NCI-H146 treated with DMSO at 0.1 percent for 48 hours (cell line): ENCODE data around the gene DOK5.

ENCODE experiments used
- DNase-seq: peaks from one replicate; lab custom pipeline; 2025; ENCODE audit not compliant: unreplicated experiment; lab: John Stamatoyannopoulos, UW

DOK5 gene

DNA sequence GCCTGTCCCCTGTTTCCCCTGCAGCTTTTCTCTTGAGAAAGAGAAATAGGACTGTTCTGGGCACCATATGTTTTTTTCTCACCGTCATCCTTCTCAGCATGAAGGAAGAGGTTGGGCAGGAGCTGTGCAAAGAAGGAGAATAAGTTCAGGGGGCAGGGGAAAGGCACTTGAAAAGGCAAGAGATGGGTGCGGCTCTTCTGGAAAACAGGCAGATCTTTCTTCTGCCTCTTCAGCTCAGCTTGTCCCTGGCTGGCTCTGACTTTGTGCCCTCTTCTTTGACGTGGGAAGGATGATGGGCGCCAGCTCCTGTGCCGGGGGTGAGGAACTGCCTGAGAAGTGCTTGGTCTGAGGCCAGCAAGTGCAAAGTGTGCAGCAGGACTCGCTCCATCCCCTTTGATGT is 206.5 kb downstream of the DOK5 start:
- no peak for DNase-seq

GRCh38 chr20:54688476-54688875 is 213.1 kb downstream of the DOK5 start:
- DNase-seq: no peak

DNA sequence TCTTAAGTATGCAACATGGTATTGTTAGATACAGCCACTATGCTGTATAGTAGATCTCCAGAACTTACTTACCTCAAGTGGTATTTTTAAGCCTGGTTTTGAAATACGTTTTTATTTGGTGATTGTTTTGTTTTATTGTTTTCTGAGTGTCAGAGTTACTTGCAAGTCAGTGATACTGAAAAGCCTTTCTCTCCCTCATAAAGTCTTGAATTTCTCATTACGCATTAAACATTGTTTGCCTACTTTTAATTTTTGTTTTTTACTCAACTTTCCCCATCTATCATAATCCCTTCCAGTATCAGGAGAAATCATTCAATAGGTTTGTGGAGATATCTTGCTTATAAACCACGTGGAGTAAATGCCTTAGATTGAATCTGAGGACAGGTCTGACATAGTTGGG is 214.9 kb downstream of the DOK5 start:
- no peak for DNase-seq

DNA sequence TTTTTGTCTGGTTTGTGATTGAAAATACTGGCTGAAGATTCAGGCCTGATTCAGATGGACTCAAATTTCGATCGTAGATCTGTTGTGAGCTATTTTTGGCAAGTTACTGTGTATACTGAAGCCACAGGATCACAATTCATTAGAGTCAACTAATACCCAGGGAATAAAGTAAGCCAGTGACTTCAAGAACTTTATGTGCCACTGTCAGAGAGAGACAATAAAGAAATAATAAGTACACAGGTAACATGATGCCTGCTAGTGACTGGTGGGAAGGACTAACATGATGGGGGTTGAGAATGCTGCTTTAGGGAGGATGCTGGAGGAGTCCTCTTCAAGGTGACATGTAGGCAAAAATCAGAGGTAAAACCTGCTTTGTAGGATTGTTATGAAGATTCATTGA is 215.9 kb downstream of the DOK5 start:
- DNase-seq: no peak

GRCh38 chr20:54692168-54692887 is 216.9 kb downstream of the DOK5 start:
- DNase-seq: no peak

DNA sequence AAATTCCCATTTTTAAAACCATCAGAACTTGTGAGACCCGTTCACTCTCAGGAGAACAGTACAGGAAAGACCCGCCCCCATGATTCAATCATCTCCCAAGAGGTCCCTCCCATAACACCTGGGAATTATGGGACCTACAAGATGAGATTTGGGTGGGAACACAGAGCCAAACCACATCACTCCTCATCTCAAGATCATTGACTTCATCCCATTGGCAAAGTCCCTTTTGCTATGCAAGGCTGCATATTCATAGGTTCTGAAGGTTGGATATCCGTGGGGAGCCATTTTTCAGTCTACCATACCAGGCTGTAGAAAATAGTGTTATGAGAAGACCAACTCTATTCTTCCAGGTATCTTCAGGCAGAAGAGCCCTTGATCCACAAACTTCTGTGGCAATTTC is 219.1 kb downstream of the DOK5 start:
- no peak for DNase-seq

GRCh38 chr20:54698373-54698772 is 223.0 kb downstream of the DOK5 start:
- DNase-seq: no peak
